Measurements from ENCODE around the gene ASIC2.

ASIC2 gene

GRCh38 chr17:33121756-33122155 is 171.3 kb downstream of the ASIC2 start:
- H3K4me3 ChIP-seq (replicated peaks in 1 of 2; ENCODE audit: low read depth in 2 of 2, low read length in 2 of 2): no peak overlapping the region
- TF ChIP-seq CTCF (IDR thresholded peaks at IDR 0.05; ENCODE audit: low read depth, low read length): no peak
- DNase-seq (ENCODE audit: low read depth in 2 of 2): no peak

GRCh38 chr17:33121272-33121671 is 171.8 kb downstream of the ASIC2 start:
- DNase-seq (ENCODE audit: low read depth in 2 of 2): no peak
- TF ChIP-seq CTCF (IDR thresholded peaks at IDR 0.05; ENCODE audit: low read depth, low read length): no peak
- H3K4me3 ChIP-seq (replicated peaks in 1 of 2; ENCODE audit: low read depth in 2 of 2, low read length in 2 of 2): no peak overlapping the region

GRCh38 chr17:33120103-33120502 is 173.0 kb downstream of the ASIC2 start:
- DNase-seq (ENCODE audit: low read depth in 2 of 2): no peak
- H3K4me3 ChIP-seq (replicated peaks in 1 of 2; ENCODE audit: low read depth in 2 of 2, low read length in 2 of 2): no peak overlapping the region
- TF ChIP-seq CTCF (IDR thresholded peaks at IDR 0.05; ENCODE audit: low read depth, low read length): no peak

- no peak overlapping the region for H3K4me3 ChIP-seq (replicated peaks in 1 of 2; ENCODE audit: low read depth in 2 of 2, low read length in 2 of 2)
These were observed 174.6 kb downstream of the ASIC2 start for GRCh38 chr17:33118391-33119075.

GRCh38 chr17:33116021-33116551 is 177.0 kb downstream of the ASIC2 start:
- TF ChIP-seq CTCF (IDR thresholded peaks at IDR 0.05; ENCODE audit: low read depth, low read length): no peak
- no peak overlapping the region for H3K4me3 ChIP-seq (replicated peaks in 1 of 2; ENCODE audit: low read depth in 2 of 2, low read length in 2 of 2)
- DNase-seq (ENCODE audit: low read depth in 2 of 2): no peak

More at GRCh38 chr17:33118391-33119075, 174.6 kb downstream of the ASIC2 start:
- TF ChIP-seq CTCF (IDR thresholded peaks at IDR 0.05; ENCODE audit: low read depth, low read length): no peak
- no peak for DNase-seq (ENCODE audit: low read depth in 2 of 2)

GRCh38 chr17:33115366-33115765 is 177.7 kb downstream of the ASIC2 start:
- no peak for TF ChIP-seq CTCF (IDR thresholded peaks at IDR 0.05; ENCODE audit: low read depth, low read length)
- DNase-seq (ENCODE audit: low read depth in 2 of 2): no peak
- no peak overlapping the region for H3K4me3 ChIP-seq (replicated peaks in 1 of 2; ENCODE audit: low read depth in 2 of 2, low read length in 2 of 2)

GRCh38 chr17:33113991-33114370 is 179.1 kb downstream of the ASIC2 start:
- H3K4me3 ChIP-seq (replicated peaks in 1 of 2; ENCODE audit: low read depth in 2 of 2, low read length in 2 of 2): no peak overlapping the region
- no peak for TF ChIP-seq CTCF (IDR thresholded peaks at IDR 0.05; ENCODE audit: low read depth, low read length)
- no peak for DNase-seq (ENCODE audit: low read depth in 2 of 2)
